ENCODE measurements around the gene CPB2.

Gene CPB2

GRCh38 chr13:46100191-46100815 lies 4.5 kb downstream of the CPB2 start:
- FAIRE-seq (no peak), DNase-seq (ENCODE audit: low spot score) (no peak)

GRCh38 chr13:46097663-46098062 lies 7.2 kb downstream of the CPB2 start:
- DNase-seq (ENCODE audit: low spot score) (no peak), FAIRE-seq (no peak)

- no peak for FAIRE-seq
These were observed 7.8 kb downstream of the CPB2 start for GRCh38 chr13:46097015-46097414.

GRCh38 chr13:46094478-46094877 lies 10.4 kb downstream of the CPB2 start:
- FAIRE-seq (no peak), DNase-seq (ENCODE audit: low spot score) (no peak)

More at GRCh38 chr13:46097015-46097414, 7.8 kb downstream of the CPB2 start:
- no peak for DNase-seq (ENCODE audit: low spot score)

- no peak for FAIRE-seq
- no peak for DNase-seq (ENCODE audit: low spot score)
These were observed 15.8 kb downstream of the CPB2 start for GRCh38 chr13:46088821-46089562.

GRCh38 chr13:46087481-46087880 lies 17.4 kb downstream of the CPB2 start:
- FAIRE-seq (no peak), DNase-seq (ENCODE audit: low spot score) (no peak)

- DNase-seq (ENCODE audit: low spot score) (no peak), FAIRE-seq (no peak)
These were observed 17.8 kb downstream of the CPB2 start for GRCh38 chr13:46086985-46087384.

- no peak for FAIRE-seq
These were observed 18.4 kb downstream of the CPB2 start for GRCh38 chr13:46086421-46086922.

GRCh38 chr13:46085737-46086136 lies 19.1 kb downstream of the CPB2 start:
- no peak for DNase-seq (ENCODE audit: low spot score)
- FAIRE-seq: no peak

More at GRCh38 chr13:46086421-46086922, 18.4 kb downstream of the CPB2 start:
- no peak for DNase-seq (ENCODE audit: low spot score)

GRCh38 chr13:46082324-46082723 lies 22.5 kb downstream of the CPB2 start:
- DNase-seq (ENCODE audit: low spot score): no peak
- no peak for FAIRE-seq

- FAIRE-seq: no peak
These were observed 25.1 kb downstream of the CPB2 start for GRCh38 chr13:46079770-46080169.

GRCh38 chr13:46077265-46077664 lies 27.6 kb downstream of the CPB2 start:
- no peak for DNase-seq (ENCODE audit: low spot score)

More at GRCh38 chr13:46079770-46080169, 25.1 kb downstream of the CPB2 start:
- DNase-seq (ENCODE audit: low spot score): no peak

GRCh38 chr13:46076827-46077226 lies 28.0 kb downstream of the CPB2 start:
- FAIRE-seq (no peak), DNase-seq (ENCODE audit: low spot score) (no peak)

More at GRCh38 chr13:46077265-46077664, 27.6 kb downstream of the CPB2 start:
- FAIRE-seq: no peak

- FAIRE-seq (no peak), DNase-seq (ENCODE audit: low spot score) (no peak)
These were observed 29.0 kb downstream of the CPB2 start for GRCh38 chr13:46075811-46076210.

- DNase-seq (ENCODE audit: low spot score): no peak
- no peak for FAIRE-seq
These were observed 33.1 kb downstream of the CPB2 start for GRCh38 chr13:46071590-46072249.

- FAIRE-seq (no peak), DNase-seq (ENCODE audit: low spot score) (no peak)
These were observed 41.5 kb downstream of the CPB2 start for GRCh38 chr13:46063292-46063691.

- no peak for FAIRE-seq
- DNase-seq (ENCODE audit: low spot score): no peak
These were observed 42.6 kb downstream of the CPB2 start for GRCh38 chr13:46062185-46062584.

GRCh38 chr13:46059405-46059804 lies 45.4 kb downstream of the CPB2 start:
- FAIRE-seq (no peak), DNase-seq (ENCODE audit: low spot score) (no peak)

GRCh38 chr13:46058268-46058667 lies 46.6 kb downstream of the CPB2 start:
- FAIRE-seq: no peak

GRCh38 chr13:46057256-46058015 lies 47.4 kb downstream of the CPB2 start:
- FAIRE-seq: no peak
- DNase-seq (ENCODE audit: low spot score): peak; percentile 2

More at GRCh38 chr13:46058268-46058667, 46.6 kb downstream of the CPB2 start:
- DNase-seq (ENCODE audit: low spot score): no peak
